Stimulated activated CD8-positive, alpha-beta memory T cell treated with anti-CD3 and anti-CD28 coated beads, Interleukin-4, amount 100 ng/mL, for 24 hours (primary cell): ENCODE measurements around the gene SLC2A13.
"Not testable (repeated sequence)": the region's sequence is repeated elsewhere in the genome, so short reads cannot be mapped to it uniquely, and the experiment has no call there.

Experiments used
- DNase-seq: peaks from one replicate; pipeline ENCODE4 v3.0.0-alpha.2; 2020; ENCODE audit warnings: low read depth

Gene SLC2A13

GRCh38 chr12:39867631-39868327 lies 238.1 kb downstream of the SLC2A13 start:
- no peak for DNase-seq

GRCh38 chr12:39866135-39866534 lies 239.7 kb downstream of the SLC2A13 start:
- no peak for DNase-seq

GRCh38 chr12:39860695-39861094 lies 245.2 kb downstream of the SLC2A13 start:
- DNase-seq = no peak

- no peak for DNase-seq
Observed at GRCh38 chr12:39853003-39853402, 252.9 kb downstream of the SLC2A13 start.

GRCh38 chr12:39852346-39852745 lies 253.5 kb downstream of the SLC2A13 start:
- DNase-seq = no peak

GRCh38 chr12:39848218-39848617 lies 257.7 kb downstream of the SLC2A13 start:
- not testable (repeated sequence) for DNase-seq

- DNase-seq = no peak
Observed at GRCh38 chr12:39846971-39847650, 258.8 kb downstream of the SLC2A13 start.

GRCh38 chr12:39846304-39846703 lies 259.6 kb downstream of the SLC2A13 start:
- DNase-seq = no peak

GRCh38 chr12:39840422-39840821 lies 265.5 kb downstream of the SLC2A13 start:
- DNase-seq = no peak

GRCh38 chr12:39839072-39839471 lies 266.8 kb downstream of the SLC2A13 start:
- no peak for DNase-seq

GRCh38 chr12:39835517-39836489 lies 270.1 kb downstream of the SLC2A13 start:
- DNase-seq = no peak

GRCh38 chr12:39831587-39832315 lies 274.1 kb downstream of the SLC2A13 start:
- no peak for DNase-seq

GRCh38 chr12:39830852-39831520 lies 274.9 kb downstream of the SLC2A13 start:
- no peak for DNase-seq

GRCh38 chr12:39830171-39830570 lies 275.7 kb downstream of the SLC2A13 start:
- no peak for DNase-seq

- DNase-seq = no peak
Observed at GRCh38 chr12:39824505-39825212, 281.2 kb downstream of the SLC2A13 start.

GRCh38 chr12:39816671-39817185 lies 289.2 kb downstream of the SLC2A13 start:
- DNase-seq = no peak

GRCh38 chr12:39815746-39816145 lies 290.1 kb downstream of the SLC2A13 start:
- DNase-seq = no peak

GRCh38 chr12:39814626-39815025 lies 291.3 kb downstream of the SLC2A13 start:
- DNase-seq = no peak

GRCh38 chr12:39813776-39814175 lies 292.1 kb downstream of the SLC2A13 start:
- no peak for DNase-seq

- DNase-seq = not testable (repeated sequence)
Observed at GRCh38 chr12:39812456-39812855, 293.4 kb downstream of the SLC2A13 start.
